IMR-90 (cell line): ENCODE measurements around the gene PRKRIP1. TPM values are rescaled to one million over a fixed set of nuclear protein-coding genes. Genes with fewer than 3 reads are reported as not detected.
"Not testable (repeated sequence)": the region's sequence is repeated elsewhere in the genome, so short reads cannot be mapped to it uniquely, and the experiment has no call there.

ENCODE experiments used
- ATAC-seq: fragments of 200-7000 bp; cut with Tn5 transposase; 2 replicates; pipeline ENCODE4 v1.9.1; 2020; ENCODE audit warnings: low read depth, mild to moderate bottlenecking, moderate library complexity
- BruUV-seq: library from RNA; stranded (reverse); fragments of 400-500 nt; replicated peaks from 2 replicates; lab custom pipeline; 2021; lab: Mats Ljungman, UMichigan
- CTCF ChIA-PET: fragments of 300-600 bp; formaldehyde crosslinking; extraction: SDS; loops from one replicate; lab custom pipeline; 2021; ENCODE audit warnings: antibody characterized with exemption; lab: Yijun Ruan, JAX
- POLR2A ChIA-PET: fragments of 300-600 bp; sonication (Branson Sonifier 250); formaldehyde crosslinking; loops from one replicate; lab custom pipeline; 2022; ENCODE audit warnings: antibody characterized with exemption; ENCODE audit not compliant: unreplicated experiment; lab: Charles Lee
- DNase-seq: peaks from one replicate; pipeline ENCODE4 v3.0.0; 2013
- H2AFZ ChIP-seq: replicated peaks from 2 replicates; pipeline ENCODE3; 2013; ENCODE audit warnings: low read length, mild to moderate bottlenecking; ENCODE audit not compliant: poor library complexity
- H2AK5ac ChIP-seq: 2 replicates; pipeline ENCODE4 v1.6.1; 2013; ENCODE audit warnings: low read depth, low read length, inconsistent platforms
- H2AK9ac ChIP-seq: replicated peaks from 2 replicates; pipeline ENCODE3; 2013; ENCODE audit warnings: mild to moderate bottlenecking, low read depth, low read length, moderate library complexity; ENCODE audit not compliant: poor library complexity
- H2BK120ac ChIP-seq: 2 replicates; pipeline ENCODE4 v1.6.1; 2013; ENCODE audit warnings: low read depth, low read length, inconsistent platforms
- H2BK15ac ChIP-seq: 3 replicates; pipeline ENCODE4 v1.6.1; 2013; ENCODE audit warnings: low read depth, low read length, inconsistent platforms
- H2BK20ac ChIP-seq: 2 replicates; pipeline ENCODE4 v1.6.1; 2013; ENCODE audit warnings: low read depth, mild to moderate bottlenecking, inconsistent platforms, low read length, moderate library complexity
- H2BK5ac ChIP-seq: 2 replicates; pipeline ENCODE4 v1.6.1; 2013; ENCODE audit warnings: mild to moderate bottlenecking, low read depth, low read length, inconsistent platforms; ENCODE audit not compliant: poor library complexity, severe bottlenecking
- H3K14ac ChIP-seq: replicated peaks from 2 replicates; pipeline ENCODE4 v1.6.1; 2013; ENCODE audit warnings: low read depth, low read length, inconsistent platforms
- H3K18ac ChIP-seq: 2 replicates; pipeline ENCODE4 v1.6.1; 2013; ENCODE audit warnings: low read depth, low read length, control low read depth
- H3K23ac ChIP-seq: 2 replicates; pipeline ENCODE4 v1.6.1; 2013; ENCODE audit warnings: low read depth, low read length, inconsistent platforms
- H3K27ac ChIP-seq: 2 replicates; pipeline ENCODE4 v1.5.1; 2013; ENCODE audit warnings: mild to moderate bottlenecking, control low read depth, low read length; ENCODE audit not compliant: insufficient read depth
- H3K27me3 ChIP-seq: 2 replicates; pipeline ENCODE4 v1.6.1; 2013; ENCODE audit warnings: low read length; ENCODE audit not compliant: control insufficient read depth, insufficient read depth
- H3K36me3 ChIP-seq: 2 replicates; pipeline ENCODE4 v1.6.1; 2013; ENCODE audit warnings: low read length, mixed read lengths; ENCODE audit not compliant: control insufficient read depth, insufficient read depth
- H3K4ac ChIP-seq: 2 replicates; pipeline ENCODE4 v1.6.1; 2013; ENCODE audit warnings: low read depth, low read length, inconsistent platforms
- H3K4me1 ChIP-seq: 2 replicates; pipeline ENCODE4 v1.6.1; 2013; ENCODE audit warnings: low read length, mixed read lengths; ENCODE audit not compliant: control insufficient read depth, insufficient read depth
- H3K4me2 ChIP-seq: 2 replicates; pipeline ENCODE4 v1.6.1; 2013; ENCODE audit warnings: low read depth, mild to moderate bottlenecking, control low read depth, low read length, moderate library complexity
- H3K4me3 ChIP-seq: 2 replicates; pipeline ENCODE4 v1.5.1; 2013; ENCODE audit warnings: low read depth, mild to moderate bottlenecking, control low read depth, low read length, moderate library complexity; ENCODE audit not compliant: insufficient read depth
- H3K56ac ChIP-seq: 2 replicates; pipeline ENCODE4 v1.6.1; 2013; ENCODE audit warnings: low read length, inconsistent platforms; ENCODE audit not compliant: insufficient read depth; ENCODE audit errors: extremely low read depth
- H3K79me1 ChIP-seq, 2 experiments: 2 replicates each; pipeline ENCODE4 v1.6.1; 2013; ENCODE audit warnings: low read length in 2 of 2, inconsistent platforms in 1 of 2, low read depth in 1 of 2
- H3K9ac ChIP-seq: 2 replicates; pipeline ENCODE4 v1.6.1; 2013; ENCODE audit warnings: low read depth, low read length, control low read depth
- H3K9me1 ChIP-seq: 2 replicates; pipeline ENCODE4 v1.6.1; 2013; ENCODE audit warnings: low read length, inconsistent platforms; ENCODE audit not compliant: insufficient read depth
- H3K9me3 ChIP-seq: 2 replicates; pipeline ENCODE4 v1.6.1; 2013; ENCODE audit warnings: low read length; ENCODE audit not compliant: control insufficient read depth, insufficient read depth
- H4K20me1 ChIP-seq: 2 replicates; pipeline ENCODE4 v1.6.1; 2013; ENCODE audit warnings: low read length, inconsistent platforms; ENCODE audit not compliant: insufficient read depth
- H4K5ac ChIP-seq: 2 replicates; pipeline ENCODE4 v1.6.1; 2013; ENCODE audit warnings: mild to moderate bottlenecking, low read depth, low read length, control low read depth
- H4K8ac ChIP-seq, 2 experiments: 2 replicates each; pipeline ENCODE4 v1.6.1; 2013; ENCODE audit warnings: low read depth in 2 of 2, low read length in 2 of 2, control low read depth in 1 of 2, inconsistent platforms in 1 of 2
- H4K91ac ChIP-seq: 2 replicates; pipeline ENCODE4 v1.6.1; 2013; ENCODE audit warnings: low read depth, low read length, inconsistent platforms; ENCODE audit not compliant: insufficient read depth
- WGBS, 2 experiments: methylation state at CpG; one replicate each; pipeline versions ENCODE4 v1.1.5 to v1.1.7; 2013; ENCODE audit warnings: missing lambda C conversion rate in 2 of 2; ENCODE audit not compliant: insufficient read length in 1 of 2; ENCODE audit errors: extremely low coverage in 2 of 2; 5-methylcytosine and 5-hydroxymethylcytosine counted together
- dilution Hi-C: fragments of 300-500 bp; cut with HindIII; formaldehyde crosslinking; loops from one replicate; pipeline ENCODE4 v1.14.3; 2018; ENCODE audit warnings: low sequenced_read_pairs; ENCODE audit not compliant: unreplicated experiment
- in situ Hi-C: fragments of 300-500 bp; cut with MboI; formaldehyde crosslinking; loops from 3 replicates; pipeline ENCODE4 v1.14.3; 2019; ENCODE audit warnings: low sequenced_read_pairs, inconsistent platforms, mixed read lengths
- intact Hi-C: fragments of 100-400 bp; cut with micrococcal nuclease; formaldehyde crosslinking; loops from 2 replicates; pipeline ENCODE4 v1.10.0; 2022
- polyA plus RNA-seq, 3 experiments: library from polyadenylated mRNA; depleted of rRNA; stranded (reverse); fragments of >200 nt; gene quantifications; 2 replicates each; pipeline ENCODE4 v1.2.3, GENCODE V29; 2012; ENCODE audit warnings: low replicate concordance in 1 of 3
- total RNA-seq: library from RNA; depleted of rRNA; stranded (reverse); fragments of >200 nt; gene quantifications from 2 replicates; pipeline ENCODE4 v1.2.3, GENCODE V29; 2012

The PRKRIP1 gene
- total and polyA plus RNA-seq, 2 of the 4 experiments (the other 2 are of a cell fraction) = 6.5 to 21.6 TPM

- not testable (repeated sequence) for ATAC-seq, H3K27me3 ChIP-seq
These were observed 26.1 kb upstream of the PRKRIP1 start for GRCh38 chr7:102370038-102370437.

DNA sequence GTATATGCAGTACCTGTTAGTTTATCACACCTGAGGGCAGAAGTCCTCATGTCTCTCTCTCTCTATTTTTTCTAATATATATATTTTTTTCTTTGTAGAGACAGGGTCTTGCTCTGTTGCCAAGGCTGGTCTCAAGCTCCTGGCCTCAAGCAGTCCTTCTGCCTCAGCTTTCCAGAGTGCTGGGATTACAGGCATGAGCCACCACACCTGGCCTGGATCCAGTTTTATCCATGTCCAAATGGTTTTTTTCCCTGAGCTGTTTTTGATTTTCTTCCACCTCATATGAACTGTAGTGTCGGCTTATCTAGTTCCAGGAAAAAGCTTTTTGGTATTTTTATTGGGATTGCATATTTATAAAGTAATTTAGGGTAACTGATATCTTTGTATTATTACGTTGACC, 23.4 kb upstream of the PRKRIP1 start:
- H3K18ac ChIP-seq, CTCF ChIA-PET, H3K79me1 ChIP-seq, H3K4me2 ChIP-seq, BruUV-seq, H3K9me3 ChIP-seq, H3K9ac ChIP-seq, H4K5ac ChIP-seq, H2BK5ac ChIP-seq, H3K23ac ChIP-seq, H3K36me3 ChIP-seq, dilution Hi-C loops, H2AK9ac ChIP-seq, H2AK5ac ChIP-seq, H3K14ac ChIP-seq, H2BK15ac ChIP-seq, H3K4me3 ChIP-seq, H4K91ac ChIP-seq, H3K27me3 ChIP-seq, intact Hi-C loops, H4K20me1 ChIP-seq, in situ Hi-C loops, ATAC-seq, H3K56ac ChIP-seq, H3K4me1 ChIP-seq, H2BK20ac ChIP-seq, H2AFZ ChIP-seq, H3K4ac ChIP-seq, H3K27ac ChIP-seq, POLR2A ChIA-PET, DNase-seq, H4K8ac ChIP-seq, H3K9me1 ChIP-seq, H2BK120ac ChIP-seq: not testable (repeated sequence)
- WGBS, 2 experiments = no CpG with 5 or more reads among the region's 2 CpGs

More at GRCh38 chr7:102370038-102370437, 26.1 kb upstream of the PRKRIP1 start:
- H2BK15ac ChIP-seq, H4K20me1 ChIP-seq, H3K56ac ChIP-seq, dilution Hi-C loops, H3K14ac ChIP-seq, in situ Hi-C loops, H2AFZ ChIP-seq, intact Hi-C loops, BruUV-seq, DNase-seq, H3K4me1 ChIP-seq, H3K36me3 ChIP-seq, H3K9ac ChIP-seq, POLR2A ChIA-PET, H2AK9ac ChIP-seq, H3K27ac ChIP-seq, H3K4me2 ChIP-seq, H2AK5ac ChIP-seq, H4K5ac ChIP-seq, H3K79me1 ChIP-seq, H3K9me3 ChIP-seq, H2BK120ac ChIP-seq, H3K4ac ChIP-seq, H4K8ac ChIP-seq, H3K23ac ChIP-seq, H3K9me1 ChIP-seq, H3K18ac ChIP-seq, H4K91ac ChIP-seq, H2BK20ac ChIP-seq, H2BK5ac ChIP-seq, CTCF ChIA-PET, H3K4me3 ChIP-seq: not testable (repeated sequence)
